ENCODE results near the gene RBFA.
A peak's percentile ranks its signal among the peaks of the same experiment; 100 is the strongest.

RBFA gene

DNA sequence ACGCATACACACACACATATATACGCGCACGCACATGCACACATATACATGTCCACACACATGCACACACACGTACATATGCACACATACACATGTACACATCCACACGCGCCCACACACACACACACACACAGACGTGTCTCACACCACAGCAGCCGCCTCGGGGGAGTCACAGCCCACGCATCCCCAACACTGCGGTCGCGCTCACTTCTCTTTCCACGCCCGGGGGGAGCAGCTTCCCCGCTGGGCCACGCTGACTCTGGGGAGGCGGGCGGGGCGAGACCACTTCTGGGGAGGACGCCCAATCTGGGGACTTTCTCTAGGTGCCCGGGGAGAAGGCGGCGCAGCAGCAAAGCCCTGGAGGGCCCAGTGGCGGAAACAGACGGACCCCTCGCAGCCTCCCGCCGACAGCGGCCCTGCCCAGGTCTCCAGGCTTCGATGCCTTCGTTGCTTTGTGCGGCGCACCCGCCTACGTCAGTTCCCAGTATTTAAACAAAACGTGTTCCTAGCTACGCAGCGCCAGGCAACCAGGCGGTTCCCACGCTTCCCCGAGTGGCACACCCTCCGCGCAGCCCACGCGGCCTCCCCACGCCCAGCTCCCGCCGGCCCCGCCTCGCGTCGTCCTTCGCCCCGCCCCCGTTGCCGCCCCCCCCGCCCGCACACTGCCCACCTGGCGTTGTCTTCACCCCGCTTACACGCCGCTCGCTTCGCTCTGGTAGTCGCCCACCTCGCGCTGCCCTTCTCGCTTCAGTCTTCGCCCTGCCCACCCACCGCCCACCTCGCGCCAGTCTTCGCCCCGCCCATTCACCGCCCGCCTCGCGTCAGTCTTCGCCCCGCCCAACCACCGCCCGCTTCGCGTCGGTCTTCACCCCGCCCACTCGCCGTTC, 810 bp upstream of the RBFA start:
- peak; percentile 88 for DNase-seq

DNA sequence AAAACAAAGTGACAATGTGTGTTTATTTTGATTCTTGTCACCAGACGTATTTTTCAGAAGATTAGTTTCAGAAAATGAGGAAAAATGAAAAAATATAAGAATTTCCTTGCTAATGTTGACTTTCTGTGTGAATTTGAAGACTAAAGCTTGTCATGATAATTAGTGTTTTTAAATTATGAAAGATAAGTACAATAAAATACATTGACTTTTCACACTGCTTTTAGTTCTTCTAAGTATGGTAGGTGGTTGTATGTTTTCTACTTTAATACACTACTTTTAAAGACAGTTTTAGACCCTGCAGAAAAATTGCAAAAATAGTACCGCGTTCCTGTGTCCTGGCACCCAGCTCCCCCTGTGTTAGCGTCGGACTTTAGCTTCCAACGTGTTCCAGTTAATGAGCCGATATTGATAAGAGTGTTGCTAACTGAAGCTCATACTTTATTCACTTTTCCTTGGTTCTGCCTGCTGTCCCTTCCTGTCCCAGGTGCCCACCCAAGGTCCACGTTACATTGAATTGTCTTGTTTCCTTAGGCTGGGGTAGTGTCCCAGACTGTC, 695 bp downstream of the RBFA start:
- DNase-seq: no peak

DNA sequence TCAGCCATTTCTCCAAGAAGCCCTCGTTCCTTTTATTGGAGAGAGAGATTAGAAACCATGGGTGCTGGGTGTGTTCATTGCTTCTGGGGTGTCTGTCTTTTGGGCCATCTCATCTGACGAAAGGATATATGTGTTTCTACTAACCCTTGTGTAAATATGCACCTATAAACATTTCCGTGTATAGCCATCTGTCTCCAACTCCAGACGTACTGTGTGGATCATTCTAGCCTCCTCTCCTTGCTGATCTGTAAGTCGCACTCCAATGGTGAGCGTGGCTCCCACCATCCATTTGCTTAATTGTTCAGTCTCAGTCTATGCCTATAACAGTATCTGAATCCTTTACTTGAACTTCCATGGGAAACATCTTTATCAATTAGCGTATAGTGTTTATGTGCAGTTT, 1.8 kb downstream of the RBFA start:
- peak; percentile 11 for DNase-seq

DNA sequence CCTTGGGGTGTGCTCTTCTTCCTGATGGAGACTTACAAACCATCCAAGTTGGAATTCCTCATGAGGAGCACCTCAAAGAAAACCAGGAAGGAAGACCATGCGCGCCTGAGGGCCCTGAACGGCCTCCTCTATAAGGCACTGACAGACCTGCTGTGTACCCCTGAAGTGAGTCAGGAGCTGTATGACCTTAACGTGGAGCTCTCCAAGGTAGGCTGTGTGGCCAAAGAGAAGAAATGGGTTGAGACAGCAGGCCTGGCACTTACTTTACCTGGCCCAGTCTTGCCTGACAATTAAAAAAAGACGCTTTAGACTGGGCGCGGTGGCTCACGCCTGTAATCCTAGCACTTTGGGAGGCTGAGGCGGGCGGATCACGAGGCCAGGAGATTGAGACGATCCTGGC, 3.1 kb downstream of the RBFA start:
- no peak for DNase-seq

DNA sequence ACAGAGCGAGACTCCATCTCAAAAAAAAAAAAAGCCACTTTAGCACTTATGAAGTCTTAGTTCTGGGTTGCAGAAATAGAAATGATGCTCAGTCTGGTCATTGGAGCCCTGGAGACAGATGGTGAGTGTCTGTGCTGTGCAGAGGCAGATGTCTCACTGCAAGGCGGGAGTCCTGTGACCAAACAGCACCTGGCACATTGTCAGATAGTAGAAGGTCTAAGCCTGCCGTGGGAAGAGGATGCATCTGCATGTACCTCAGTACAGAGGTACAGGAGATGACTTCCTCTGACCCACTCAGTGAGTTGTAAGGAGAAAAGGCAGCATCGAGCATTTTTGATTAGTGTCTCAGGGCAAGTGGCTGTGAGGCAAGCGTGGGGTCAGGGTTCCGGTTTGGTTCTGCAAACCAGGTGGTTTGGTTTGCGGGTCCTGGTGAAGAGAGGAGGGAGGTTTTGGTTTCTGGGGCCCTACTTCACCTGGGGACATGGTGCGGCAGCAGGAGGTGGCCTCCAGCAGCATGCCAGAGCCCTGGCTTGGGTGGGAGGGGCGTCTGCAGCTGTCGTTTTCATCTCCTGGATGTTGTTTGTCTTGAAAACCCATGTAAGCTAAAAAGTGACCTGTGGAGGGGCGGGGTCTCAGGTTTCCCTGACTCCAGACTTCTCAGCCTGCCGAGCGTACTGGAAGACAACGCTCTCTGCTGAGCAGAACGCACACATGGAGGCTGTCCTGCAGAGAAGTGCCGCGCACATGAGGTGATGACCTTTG, 3.8 kb downstream of the RBFA start:
- DNase-seq: peak; percentile 73

DNA sequence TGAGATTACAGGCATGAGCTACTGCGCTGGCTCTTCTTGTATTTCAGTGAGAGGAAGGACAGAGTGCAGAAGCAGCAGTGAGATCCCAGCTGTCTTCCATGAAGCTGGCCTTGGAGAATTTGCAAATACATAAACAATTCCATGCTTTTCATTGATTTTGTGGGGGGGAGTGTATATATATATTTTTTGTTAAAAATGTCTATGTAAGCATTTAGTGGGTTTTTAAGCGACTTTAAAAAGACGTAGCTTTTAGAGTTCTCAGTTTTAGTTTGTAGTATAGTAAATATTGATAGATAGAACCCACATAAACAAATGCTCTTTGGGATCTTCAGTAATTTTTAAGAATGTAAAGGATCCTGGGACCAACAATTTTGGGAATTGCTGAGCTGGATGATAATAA, 6.3 kb downstream of the RBFA start:
- no peak for DNase-seq

DNA sequence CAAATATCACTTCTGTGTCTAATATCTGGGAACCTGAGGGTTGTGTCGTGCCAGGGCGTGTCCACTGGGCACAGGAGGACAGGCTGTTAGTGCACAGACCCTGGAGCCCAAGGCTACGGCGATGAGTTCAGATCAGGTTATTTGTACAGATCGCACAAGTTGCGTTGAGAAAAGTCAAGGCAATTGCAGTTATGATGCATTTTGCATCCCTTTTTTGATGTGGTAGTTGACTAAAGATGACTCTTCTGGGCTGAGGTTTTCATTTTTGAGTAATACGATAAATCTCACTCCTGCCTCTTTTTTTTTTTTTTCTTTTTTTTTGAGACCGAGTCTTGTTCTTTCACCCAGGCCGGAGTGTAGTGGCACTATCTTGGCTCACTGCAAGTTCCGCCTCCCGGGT, 7.2 kb downstream of the RBFA start:
- DNase-seq: no peak

DNA sequence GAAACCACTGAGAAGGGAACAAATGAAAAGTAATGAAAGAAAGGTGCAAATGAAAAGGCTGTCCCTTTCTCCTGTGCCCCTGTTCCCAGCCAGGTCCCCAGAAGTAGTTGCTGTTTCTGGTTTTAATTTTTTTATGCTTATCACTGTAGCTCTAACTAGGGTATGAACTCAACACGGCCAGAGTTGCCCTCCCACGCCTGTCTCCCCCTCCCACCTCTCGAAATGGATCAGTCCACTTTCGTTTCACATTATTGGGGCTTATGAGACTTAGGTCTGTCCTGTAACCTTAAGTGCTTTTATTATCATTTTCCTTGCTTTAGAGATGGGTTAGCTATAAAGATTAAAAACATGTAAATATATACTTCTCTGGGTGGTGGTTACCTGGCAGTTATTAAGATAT, 8.6 kb downstream of the RBFA start:
- no peak for DNase-seq

DNA sequence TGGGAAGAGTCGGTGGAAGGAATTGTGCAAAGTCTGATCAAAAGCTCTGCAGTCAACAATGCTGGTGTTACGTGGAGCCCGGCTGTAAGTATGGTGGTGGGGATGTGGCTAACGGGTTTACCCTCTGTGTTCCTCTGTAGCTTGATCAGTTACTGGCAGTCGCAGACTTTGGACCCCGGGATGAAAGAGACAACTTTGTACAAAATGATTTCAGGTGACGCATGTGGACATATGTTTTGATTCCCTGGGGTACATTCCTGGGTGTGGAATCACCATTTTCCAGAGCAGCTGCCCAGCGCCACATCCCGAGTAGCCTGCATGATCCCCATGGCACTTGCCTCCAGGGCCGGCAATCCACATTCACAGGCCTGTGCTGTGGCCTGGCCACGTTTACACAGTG, 9.8 kb downstream of the RBFA start:
- no peak for DNase-seq

DNA sequence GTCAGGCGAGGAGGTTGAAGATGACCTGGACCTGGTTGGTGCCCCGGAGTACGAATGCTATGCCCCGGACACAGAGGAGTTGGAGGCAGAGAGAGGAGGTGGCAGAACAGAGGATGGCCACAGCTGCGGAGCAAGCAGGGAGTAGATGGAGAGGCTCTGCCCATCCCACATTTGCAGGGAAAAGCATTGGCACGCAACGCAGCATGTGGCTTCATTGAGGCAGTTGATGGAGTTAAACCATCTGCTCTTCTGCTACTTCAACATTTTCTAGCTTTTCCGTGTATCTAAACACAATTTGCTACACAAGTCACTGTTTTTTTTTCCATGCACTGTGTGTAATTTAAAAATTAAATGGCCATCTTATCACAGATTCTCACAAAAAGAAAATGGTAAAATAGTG, 11.8 kb downstream of the RBFA start:
- DNase-seq: no peak

DNA sequence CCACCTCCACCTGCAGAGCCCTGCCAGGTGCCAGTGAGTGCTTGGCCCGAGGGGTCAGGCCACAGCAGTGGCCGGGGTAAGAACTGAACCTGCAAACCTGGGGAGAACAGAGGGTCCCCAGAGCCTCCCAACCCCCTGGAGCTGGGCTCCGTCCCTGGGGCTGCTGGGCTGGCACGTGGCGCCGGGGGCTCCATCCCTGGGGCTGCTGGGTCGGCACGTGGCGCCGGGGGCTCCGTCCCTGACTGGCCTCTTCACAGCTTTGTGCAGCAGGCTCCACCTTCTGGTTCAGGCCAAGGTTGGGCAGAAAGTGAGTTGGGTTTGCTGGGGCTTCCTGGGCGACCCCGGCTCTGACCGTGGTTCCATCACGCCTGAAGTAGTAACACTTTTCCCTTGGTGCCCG, 12.2 kb downstream of the RBFA start:
- DNase-seq: no peak

DNA sequence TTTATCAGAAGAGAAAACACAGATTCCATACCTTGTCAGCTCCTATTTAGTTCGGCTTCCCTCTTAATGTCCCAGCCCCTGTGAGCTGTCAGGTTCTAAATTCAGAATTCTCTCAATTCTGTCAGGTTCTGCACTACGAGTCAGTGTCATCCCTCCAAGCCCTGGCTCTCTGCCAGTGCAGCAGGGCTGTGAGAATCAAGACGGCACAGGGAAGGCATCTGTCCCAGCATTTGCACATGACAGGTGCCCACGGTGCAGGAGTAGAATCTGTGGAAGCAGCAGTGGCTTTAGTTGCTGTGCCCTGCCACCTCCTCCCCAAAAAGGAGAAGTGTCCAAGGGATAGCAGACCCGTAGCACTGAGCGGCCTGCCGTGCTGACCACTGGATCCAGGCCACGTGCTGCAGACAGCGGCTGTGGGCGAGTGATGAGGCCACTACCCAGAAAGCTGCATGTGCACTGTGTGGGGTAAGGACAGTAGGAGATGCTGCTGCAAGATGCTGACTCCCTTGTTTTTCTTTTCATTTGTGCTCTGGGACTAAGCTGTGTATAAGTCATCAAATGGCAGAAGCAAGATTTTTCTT, 12.8 kb downstream of the RBFA start:
- no peak for DNase-seq

DNA sequence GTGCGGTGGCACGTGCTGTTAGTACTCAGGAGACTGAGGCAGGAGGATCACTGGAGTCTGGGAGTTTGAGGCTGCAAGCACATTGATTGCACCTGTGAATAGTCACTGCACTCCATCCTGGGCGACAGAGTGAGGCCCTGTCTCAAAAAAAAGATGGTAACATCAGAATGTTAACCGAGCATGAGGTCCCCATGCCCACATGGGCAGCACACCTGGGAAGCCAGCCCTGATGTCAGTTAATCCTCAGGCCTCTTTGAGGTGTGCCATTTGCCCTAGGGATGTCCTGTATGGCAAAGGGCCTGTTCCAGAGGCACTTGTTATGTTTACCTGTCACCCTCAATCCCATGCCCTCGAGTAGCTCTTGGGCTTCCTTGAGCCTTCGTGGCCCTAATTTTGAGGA, 16.6 kb downstream of the RBFA start:
- DNase-seq: no peak

DNA sequence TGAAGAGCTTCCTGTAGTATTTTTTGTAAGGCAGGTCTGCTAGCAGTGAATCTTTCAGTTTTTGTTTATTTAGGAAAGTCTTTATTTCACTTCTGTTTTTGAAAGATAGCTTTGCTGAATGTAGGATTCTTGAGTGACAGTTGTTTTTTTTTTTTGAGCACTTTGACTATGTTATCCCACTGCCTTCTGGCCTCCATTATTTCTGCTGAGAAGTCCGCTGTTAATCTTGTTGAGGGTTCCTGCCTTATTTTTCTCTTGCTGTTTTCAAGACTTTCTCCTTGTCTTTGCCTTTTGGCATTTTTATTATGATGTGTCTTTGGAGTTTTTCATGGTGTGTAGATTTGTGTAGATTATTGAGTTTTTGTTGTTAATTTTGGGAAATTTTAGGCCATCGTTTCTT, 21.9 kb downstream of the RBFA start:
- no peak for DNase-seq

DNA sequence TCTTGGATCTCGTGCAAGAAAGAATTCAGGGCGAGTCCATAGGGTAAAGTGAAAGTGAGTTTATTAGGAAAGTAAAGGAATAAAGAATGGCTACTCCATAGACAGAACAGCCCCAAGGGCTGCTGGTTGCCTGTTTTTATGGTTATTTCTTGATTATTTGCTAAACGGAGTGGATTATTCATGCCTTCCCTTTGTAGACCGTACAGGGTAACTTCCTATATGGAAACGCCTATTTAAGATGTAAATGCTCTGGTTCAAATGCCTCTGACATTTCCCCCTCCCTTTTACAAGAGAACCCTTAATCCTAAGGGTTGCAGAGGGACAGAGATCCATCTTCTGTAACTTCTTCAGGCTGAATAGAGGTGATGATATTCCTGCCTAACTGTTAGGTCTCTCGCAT, 25.7 kb downstream of the RBFA start:
- no peak for DNase-seq

DNA sequence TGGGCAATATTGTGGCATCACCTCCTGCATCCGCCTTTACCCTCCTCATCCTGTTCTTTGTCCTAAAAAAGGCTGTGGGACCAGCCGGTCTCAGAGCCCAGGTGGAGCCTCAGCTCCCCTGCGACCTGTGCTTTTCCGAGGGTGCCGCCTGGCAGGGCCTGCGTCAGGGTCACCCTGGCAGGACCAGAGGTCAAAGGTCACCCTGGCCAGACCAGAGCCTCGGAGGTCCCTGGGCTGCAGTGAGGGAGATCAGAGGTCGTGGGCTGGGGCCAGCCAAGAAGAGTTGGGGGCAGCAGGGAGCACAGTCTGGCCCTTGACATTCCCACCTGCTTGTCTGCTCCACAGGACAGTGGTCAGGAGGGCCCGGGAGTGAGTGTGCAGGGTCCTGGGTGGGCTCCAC, 31.5 kb downstream of the RBFA start:
- no peak for DNase-seq

DNA sequence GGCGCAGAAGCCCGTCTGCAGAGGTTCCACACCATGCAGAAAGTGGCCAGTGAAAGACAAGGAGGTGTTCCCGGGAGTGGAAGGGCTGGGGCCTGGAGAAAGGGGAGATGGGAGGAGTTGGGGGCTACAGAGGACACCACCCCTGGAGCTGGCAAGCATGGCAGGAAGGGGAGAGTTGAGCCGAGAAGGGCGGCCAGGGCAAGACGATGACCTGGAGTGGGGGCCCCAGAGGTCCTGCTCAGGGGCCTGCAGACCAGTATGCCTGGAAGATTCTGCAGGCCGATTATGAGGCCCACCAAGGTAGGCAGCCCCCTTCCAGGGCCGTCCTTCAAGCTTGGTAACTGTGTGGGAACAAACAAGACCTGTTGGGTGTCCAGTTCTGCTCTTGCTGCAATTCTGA, 33.1 kb downstream of the RBFA start:
- DNase-seq: no peak

DNA sequence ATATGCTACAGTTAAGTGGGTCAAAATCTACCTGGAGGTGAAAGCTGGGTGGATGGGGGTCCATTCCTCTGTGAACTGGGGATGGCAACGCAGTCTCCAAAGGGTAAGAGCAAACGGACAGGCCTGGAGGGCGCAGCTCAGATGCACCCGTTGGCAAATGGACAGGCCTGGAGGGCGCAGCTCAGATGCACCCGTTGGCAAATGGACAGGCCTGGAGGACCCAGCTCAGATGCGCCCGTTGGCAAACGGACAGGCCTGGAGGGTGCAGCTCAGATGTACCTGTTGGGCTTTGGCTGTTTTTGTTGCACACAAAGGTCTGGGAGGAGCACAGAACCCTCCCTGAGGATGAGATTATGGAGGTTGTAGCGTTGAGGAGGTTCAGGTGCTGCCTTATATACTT, 33.7 kb downstream of the RBFA start:
- DNase-seq: no peak

DNA sequence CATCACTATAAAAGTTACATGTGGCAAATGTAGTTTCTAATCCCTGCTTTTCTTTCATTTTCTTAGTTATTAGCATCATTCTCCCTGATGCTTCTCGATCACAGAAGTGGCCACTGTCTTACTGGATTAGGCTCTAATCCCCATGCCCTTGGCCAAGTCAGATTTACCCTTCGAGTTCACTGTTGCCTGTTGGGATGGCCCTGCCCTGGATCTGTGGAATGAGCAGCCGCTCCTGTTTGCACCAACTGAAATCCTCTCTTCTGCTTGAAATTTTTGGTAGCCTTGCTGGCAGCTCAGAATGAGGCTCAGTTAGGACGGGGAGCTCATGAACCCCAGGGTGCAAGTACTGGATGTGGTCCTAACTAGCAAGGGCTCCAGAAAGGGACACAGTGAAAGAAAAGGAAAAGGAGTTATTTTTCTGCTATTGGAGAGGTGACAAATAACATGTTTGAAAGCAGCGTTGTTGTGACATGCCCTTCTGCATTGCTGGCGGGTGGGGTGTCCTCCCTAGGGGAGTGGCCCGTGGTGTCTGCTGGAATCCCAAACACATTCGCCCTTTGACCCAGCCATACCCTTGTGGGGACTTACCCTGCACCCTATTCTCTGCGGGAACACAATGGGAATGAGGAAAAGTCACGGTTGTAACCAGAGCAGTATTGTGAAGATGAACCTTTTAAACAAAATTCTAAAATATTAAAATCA, 34.5 kb downstream of the RBFA start:
- DNase-seq: no peak

DNA sequence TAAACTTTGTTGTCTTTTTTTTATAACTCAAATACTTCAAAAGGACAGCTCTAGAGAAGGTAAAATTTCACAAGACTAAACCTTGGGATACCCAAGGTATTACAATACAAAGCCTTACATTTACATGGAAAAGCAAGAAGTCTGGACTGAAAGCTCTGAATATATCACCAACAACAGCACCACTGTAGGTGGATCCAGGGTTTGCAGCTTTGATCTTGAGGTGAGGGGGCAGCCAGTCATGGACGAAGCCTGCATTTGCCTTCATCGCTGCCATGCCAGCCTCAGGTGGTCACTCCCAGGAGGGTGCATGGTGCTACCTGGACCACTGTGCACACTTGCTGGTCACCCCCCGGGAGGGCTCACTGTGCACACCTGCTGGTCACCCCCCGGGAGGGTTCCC, 36.6 kb downstream of the RBFA start:
- no peak for DNase-seq

DNA sequence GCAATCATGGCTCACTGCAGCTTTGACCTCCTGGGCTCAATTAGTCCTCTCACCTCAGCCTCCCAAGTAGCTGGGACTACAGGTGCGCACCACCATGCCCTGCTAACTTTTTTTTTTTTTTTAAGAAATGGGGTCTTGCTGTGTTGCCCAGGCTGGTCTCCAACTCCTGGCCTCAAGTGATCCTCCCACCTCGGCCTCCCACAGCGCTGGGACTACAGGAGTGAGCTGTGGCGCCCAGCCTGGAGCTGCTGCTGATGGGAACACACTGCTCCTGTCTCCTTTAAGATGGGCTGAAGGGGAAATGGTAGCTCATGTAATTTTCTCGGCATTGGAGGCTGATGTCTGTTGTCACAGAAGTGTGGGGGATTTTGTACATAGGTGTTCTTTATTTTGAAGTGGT, 39.9 kb downstream of the RBFA start:
- no peak for DNase-seq

DNA sequence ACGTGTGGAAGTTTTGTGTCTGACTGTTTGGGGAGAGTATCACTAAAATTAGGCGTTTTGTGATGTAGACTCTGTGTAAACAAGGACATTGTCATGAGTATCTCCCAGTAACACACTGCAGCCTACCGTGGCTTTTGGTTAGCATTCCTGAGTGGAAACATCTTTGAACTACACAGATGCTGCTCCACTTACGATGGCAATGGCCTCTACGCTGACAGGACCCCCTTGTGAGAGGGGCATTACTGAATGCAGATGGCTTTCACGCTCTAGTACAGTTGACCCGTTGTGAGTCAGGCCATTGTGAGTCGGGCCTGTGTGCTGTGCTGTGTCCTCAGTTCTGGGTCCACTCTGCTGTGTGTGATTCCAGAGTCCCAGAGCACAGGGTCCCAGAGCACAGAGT, 40.5 kb downstream of the RBFA start:
- DNase-seq: no peak

DNA sequence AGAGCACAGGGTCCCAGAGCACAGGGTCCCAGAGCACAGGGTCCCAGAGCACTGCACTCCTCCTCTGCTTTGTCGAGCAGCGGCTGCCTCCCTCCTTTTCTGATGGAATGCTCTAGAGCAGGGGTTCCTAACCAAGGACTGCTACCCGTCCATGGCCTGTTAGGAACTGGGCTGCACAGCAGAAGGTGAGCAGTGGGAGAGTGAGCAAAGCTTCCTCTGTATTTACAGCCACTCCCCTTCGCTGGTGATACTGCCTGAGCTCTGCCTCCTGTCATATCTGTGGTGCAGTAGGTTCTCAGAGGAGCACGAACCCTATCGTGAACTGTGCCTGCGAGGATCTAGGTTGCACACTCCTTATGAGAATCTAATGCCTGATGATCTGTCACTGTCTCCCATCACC, 41.7 kb downstream of the RBFA start:
- DNase-seq: no peak

Measured in DMS 273 treated with DMSO at 0.1 percent for 48 hours (cell line).